NCI-H1417 treated with DMSO at 0.1 percent for 48 hours (cell line): ENCODE results near the gene NRSN1.

Source experiments
- DNase-seq: peaks from one replicate; lab custom pipeline; 2025; lab: John Stamatoyannopoulos, UW

NRSN1 gene, protein sequence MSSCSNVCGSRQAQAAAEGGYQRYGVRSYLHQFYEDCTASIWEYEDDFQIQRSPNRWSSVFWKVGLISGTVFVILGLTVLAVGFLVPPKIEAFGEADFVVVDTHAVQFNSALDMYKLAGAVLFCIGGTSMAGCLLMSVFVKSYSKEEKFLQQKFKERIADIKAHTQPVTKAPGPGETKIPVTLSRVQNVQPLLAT

GRCh38 chr6:24125980-24126379, at the start of gene NRSN1:
Gene NRSN1, plus strand, starts transcription at chr6:24126215. Its CDS starts 8,113 bp downstream, at chr6:24134328.
- no peak for DNase-seq

DNA sequence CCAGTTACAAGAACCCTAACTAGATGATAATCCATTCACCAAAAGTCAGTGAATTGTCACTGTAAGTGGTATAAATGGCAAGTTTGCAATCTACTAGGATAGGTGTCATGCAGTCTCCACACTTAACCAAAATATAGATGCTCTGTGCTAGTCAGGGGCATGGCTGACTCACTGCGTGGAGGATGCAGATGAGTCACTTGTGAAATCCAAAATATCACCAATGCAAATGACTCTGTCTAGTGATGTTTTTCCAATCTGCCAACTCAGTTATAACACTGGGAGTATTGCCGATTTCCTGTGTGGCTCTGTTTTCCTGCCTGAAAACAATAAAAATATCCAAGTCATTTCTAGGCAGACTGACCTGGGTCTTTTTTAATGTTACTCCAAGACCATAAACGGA, 47.8 kb upstream of the NRSN1 start:
- no peak for DNase-seq

GRCh38 chr6:24079076-24079475, 46.9 kb upstream of the NRSN1 start:
- no peak for DNase-seq

DNA sequence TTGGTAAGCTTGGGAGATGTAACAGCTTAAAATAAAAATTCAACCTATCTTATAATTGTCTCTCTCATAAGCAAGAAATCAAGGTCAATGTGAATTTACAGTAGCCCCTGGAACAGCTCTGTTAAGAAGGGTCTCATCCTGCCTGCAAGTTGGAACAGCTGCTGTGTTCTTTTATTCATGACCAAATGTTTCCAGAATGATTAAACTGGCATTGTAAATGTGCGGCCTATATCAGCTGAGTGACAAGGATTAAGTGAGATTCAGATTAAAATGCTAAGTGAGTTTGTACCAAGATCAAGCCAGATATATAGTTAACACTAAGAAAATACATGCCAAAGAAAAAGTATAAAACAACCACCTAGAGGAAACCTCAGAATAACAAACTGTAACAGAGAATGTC, 45.3 kb upstream of the NRSN1 start:
- DNase-seq: no peak

- DNase-seq: no peak
Measured at GRCh38 chr6:24089736-24090135, 36.3 kb upstream of the NRSN1 start.

DNA sequence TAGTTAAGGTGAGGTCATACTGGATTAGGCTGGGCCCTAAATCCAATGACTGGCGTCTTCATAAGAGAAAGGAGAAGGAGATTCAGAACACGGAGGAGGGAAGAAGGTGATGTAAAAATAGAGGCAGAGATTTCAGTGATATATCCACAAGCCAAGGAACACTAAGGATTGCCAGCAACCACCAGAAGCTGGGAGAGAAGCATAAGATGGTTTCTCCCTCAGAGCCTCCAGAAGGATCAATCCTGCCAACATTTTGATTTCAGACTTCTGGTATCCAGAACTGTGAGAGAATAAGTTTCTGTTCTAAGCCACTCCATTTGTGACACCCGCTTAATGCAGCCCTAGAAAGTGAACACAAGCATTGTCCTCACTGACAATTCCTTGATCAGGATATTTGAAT, 33.6 kb upstream of the NRSN1 start:
- DNase-seq: no peak

DNA sequence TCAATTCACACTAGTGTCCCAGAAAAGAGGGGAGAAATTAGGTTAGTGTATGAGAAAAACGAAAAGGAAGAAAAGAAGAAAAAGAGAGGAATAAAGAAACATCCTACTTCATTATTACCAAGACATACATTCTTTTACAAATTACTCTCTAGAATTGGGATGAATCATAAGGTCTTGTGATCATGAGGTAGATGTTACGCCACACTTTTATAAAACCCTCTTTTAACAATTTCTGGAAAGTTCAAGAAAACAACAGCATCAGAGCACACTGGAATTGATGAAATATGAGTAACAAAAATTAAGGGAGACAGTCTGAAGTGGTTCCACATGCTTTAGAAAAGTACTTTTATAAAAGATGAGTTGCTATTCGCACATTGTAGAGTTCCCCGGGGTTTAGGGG, 32.6 kb upstream of the NRSN1 start:
- DNase-seq: no peak

GRCh38 chr6:24099181-24099580, 26.8 kb upstream of the NRSN1 start:
- no peak for DNase-seq

DNA sequence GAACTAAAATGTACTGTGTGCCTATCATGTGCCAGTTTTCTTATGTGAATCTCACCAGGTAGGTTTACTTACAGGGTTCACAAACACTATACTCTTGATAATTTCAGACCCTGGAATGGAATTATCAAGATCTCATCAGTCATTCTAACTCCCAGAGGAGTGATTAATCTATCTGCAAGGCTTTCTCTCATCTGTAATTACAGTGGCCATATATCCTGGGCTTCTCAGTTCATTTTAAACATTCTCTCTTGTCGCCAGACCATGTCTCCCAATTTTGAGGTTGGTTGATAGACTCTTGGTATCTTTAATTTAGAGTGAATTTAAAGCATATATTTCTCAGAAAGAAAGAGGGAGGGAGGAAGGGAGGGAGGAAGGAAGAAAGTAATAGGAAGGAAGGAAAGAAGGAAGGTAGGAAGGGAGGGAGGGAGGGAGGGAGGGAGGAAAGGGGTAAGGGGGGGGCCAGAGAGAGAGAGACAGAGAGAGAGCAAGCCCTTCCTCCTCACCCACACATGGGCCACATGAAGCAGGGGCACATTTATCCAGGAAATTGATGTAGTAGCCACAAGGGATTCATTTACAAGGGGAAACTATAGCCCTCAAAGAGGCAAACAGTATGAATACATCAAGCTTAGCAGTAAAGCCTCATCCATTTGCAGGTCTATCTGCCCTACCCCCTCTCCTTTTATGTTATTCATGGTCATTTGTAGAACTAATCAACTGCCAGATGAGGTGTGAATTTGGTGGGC, 25.8 kb upstream of the NRSN1 start:
- no peak for DNase-seq

DNA sequence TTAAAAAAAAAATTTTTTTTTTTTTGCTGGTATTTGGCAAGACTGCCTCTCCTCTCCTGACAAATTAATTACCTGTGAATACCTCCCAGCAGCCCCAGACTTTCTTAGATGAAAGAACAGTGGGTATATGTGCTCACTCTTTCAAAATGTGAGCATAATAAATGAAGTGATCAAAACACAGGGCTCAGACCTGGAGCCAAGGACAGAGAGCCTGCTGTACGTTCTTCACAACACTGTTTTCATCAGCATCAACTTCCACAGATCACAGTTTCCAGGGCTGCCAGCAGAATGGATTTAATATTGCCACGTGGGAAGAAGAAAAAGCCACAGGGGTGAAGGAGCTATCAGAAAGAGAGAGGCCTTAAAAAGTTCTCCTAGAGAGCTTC, 25.3 kb upstream of the NRSN1 start:
- no peak for DNase-seq

DNA sequence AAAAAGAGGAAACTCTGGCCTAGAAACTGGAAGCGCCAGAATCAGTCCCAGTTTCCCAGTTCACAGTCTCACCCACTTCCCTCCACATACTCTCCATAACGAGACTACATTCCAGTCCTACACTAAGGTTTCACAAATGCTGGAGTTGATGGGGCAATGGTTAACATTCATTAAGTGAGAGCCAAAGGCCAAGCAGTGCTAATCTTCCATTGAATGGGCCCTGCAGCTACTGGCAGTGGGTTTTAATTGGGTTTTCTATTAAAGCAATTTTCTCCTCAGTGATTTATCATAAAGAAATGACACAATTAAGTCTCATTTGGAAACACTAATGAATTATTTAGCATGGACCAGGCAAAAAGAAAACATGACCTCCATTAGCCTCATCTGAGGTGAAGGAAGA, 20.8 kb upstream of the NRSN1 start:
- DNase-seq: no peak

GRCh38 chr6:24106291-24106690, 19.7 kb upstream of the NRSN1 start:
- no peak for DNase-seq

DNA sequence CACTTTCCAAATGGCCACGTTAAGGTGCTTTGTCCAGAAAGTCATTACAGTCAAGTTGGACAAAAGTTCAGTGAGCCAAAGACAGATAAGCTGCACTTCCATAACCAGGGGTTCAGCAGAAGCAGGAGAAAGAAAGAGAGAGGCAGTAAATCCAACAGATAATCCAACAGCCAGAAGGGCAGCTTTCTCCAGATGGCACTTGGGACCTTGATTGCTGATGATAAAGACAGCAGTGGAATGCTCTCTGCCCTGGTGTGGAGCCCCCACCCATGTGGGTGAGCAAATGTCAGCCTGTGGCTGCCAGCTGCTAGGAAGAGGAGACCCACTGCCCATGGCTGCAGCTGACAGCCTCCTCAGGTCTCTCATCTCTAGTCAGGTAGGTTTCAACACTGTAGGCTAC, 18.7 kb upstream of the NRSN1 start:
- no peak for DNase-seq

DNA sequence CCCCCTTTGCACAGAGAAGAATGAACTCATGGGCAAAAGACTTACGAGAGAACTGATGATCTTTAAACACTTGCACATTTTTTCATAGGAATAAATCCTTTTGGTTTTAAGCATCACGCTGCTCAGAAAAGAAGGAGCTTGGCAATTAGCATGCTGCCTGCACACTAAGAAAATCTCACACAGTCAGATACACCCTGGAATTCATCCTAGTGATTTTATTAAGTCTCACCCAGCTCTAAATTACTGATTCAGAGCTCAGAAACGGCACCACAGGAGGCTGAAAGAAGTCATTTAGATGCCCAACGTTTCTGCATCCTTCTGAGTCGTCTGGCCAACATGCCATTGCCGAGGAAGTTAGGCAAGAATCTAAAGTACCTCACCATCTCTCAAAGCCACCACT, 18.0 kb upstream of the NRSN1 start:
- DNase-seq: no peak

GRCh38 chr6:24110417-24110816, 15.6 kb upstream of the NRSN1 start:
- DNase-seq: no peak

- no peak for DNase-seq
Measured at GRCh38 chr6:24113891-24114290, 12.1 kb upstream of the NRSN1 start.

GRCh38 chr6:24117021-24117420, 9.0 kb upstream of the NRSN1 start:
- no peak for DNase-seq

DNA sequence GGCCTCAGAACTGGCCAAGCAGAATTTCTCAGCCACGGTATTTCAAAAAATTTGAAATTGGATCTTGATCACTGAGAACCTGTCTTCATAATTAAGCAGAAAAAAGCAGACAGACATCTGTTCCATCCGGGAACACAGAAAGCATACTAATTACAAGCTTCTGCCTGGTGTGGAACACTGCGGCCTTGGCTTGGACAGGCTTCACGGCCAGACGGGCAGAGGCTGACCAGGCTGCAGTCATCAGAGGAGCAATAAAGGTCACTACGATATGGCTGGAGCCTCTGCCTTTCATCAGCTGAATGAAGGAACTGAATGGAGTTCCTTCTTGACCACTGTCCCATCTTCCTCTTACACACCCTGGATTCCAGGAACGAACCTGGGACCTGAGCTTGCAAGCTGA, 3.9 kb upstream of the NRSN1 start:
- DNase-seq: no peak

DNA sequence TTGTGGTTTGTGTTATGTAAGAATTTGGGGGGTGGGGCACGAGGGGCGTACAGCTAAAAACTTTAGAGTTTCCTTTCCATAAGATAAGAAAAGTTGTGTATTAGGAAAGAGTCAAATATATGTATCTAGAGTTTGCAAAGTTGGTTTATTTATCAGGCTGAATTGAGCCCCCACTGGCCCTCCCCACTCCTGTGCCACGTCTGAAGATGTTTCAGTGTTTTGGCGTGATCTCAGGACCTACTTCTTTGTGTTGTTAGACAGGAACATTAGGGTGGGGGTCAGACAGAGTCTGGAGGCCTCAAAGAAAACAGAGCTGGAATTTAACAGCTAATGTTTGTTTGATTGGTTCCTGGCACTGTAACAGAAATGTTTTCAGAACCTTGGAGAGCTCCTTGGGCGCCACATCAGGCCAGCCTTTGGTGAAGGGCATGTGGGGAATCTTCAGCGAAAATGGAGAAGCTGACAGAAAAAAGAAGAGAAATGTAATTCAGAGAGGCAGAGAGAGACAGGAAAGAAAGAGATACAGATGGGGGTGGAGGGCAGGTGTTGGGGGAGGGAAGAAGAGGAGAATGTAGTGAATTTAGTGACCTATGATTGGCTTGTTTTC, 674 bp downstream of the NRSN1 start:
- DNase-seq: no peak

DNA sequence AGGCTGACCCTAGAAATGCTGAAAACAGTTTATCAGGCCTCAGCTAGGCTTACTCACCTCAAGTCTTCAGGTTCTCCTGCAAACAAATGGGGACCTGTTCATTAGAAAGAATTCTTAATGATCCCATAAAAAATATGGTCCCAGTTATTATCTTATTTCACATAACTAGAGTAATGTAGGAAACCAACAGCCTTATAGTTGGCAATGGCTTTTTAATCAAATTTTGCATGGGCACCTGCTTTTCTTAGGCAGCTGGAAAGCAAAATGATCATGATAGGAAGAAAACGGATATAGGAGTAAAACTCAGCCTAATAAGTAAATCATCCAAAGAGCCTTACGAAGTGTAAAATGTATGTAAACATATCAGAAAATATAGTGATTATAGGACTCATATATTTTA, 1.3 kb downstream of the NRSN1 start:
- DNase-seq: no peak

DNA sequence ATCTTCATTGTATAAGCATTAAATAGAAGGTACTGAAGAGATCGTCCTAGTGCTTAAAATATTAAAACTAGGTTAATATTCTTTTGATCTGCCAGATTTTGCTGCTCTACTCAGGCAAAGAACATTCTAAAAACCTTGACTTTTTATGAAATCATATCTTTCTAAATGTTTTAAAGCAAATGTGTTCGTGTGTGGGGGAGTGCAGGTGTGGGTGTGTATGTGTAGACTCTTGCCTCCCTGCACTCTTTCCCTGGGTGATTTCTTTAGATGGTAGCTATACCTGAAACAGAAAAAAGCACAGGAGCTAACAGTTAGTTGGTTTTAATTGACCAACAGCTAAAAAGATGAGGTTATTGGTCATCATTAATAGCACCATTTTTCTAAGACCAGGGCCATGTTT, 5.7 kb downstream of the NRSN1 start:
- DNase-seq: no peak

DNA sequence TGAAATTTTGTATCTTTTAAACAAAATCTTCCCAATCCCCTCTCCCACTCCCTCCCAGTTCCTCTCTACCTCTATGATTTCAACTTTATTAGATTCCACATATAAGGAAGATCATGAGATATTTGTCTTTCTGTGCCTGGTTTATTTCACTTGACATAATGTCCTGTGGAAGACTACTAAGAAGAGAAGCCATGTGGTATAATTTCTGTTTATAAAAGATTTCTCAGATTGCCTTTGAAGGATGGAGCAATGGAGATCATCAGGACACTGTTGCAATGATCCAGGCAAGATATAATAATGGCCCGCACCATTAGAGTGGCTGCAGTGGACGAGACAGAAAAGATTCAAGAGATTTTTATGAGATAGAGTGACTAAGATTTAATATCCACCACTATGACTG, 13.1 kb downstream of the NRSN1 start:
- DNase-seq: no peak

DNA sequence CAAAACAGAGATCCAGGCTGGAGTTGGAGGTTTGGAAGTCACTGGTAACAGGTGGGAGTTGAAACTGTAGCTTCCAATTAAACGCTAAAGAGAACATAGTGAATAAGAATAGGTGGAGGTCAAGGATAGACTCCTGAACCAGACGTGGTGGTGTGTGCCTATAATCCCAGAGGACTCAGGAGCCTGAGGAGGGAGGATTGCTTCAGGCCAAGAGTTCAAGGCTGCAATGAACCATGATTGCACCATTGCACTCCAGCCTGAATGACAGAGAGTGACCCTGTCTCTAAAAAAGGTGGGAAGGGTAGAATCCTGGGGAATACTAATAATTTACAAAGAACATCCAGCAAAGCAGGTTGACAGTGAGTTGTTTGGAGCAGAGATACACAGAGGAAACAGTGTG, 13.6 kb downstream of the NRSN1 start:
- no peak for DNase-seq

GRCh38 chr6:24140591-24140990, 14.6 kb downstream of the NRSN1 start:
- DNase-seq: no peak
